ENCODE results near the gene RCBTB2.

The RCBTB2 gene

GRCh38 chr13:48485432-48485831 is 47.4 kb downstream of the RCBTB2 start:
- TF ChIP-seq, protein P1, sequence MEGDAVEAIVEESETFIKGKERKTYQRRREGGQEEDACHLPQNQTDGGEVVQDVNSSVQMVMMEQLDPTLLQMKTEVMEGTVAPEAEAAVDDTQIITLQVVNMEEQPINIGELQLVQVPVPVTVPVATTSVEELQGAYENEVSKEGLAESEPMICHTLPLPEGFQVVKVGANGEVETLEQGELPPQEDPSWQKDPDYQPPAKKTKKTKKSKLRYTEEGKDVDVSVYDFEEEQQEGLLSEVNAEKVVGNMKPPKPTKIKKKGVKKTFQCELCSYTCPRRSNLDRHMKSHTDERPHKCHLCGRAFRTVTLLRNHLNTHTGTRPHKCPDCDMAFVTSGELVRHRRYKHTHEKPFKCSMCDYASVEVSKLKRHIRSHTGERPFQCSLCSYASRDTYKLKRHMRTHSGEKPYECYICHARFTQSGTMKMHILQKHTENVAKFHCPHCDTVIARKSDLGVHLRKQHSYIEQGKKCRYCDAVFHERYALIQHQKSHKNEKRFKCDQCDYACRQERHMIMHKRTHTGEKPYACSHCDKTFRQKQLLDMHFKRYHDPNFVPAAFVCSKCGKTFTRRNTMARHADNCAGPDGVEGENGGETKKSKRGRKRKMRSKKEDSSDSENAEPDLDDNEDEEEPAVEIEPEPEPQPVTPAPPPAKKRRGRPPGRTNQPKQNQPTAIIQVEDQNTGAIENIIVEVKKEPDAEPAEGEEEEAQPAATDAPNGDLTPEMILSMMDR (IDR thresholded peaks at IDR 0.05; ENCODE audit: insufficient read depth, low read depth, low read length, missing control alignments) = no peak
- DNase-seq (ENCODE audit: low read depth) = no peak
- no peak overlapping the region for H3K4me3 ChIP-seq (ENCODE audit: low read length)

GRCh38 chr13:48483575-48483974 is 49.3 kb downstream of the RCBTB2 start:
- DNase-seq (ENCODE audit: low read depth) = no peak
- H3K4me3 ChIP-seq (ENCODE audit: low read length) = no peak overlapping the region
- TF ChIP-seq, protein P1 (IDR thresholded peaks at IDR 0.05; ENCODE audit: insufficient read depth, low read depth, low read length, missing control alignments) = no peak

DNA sequence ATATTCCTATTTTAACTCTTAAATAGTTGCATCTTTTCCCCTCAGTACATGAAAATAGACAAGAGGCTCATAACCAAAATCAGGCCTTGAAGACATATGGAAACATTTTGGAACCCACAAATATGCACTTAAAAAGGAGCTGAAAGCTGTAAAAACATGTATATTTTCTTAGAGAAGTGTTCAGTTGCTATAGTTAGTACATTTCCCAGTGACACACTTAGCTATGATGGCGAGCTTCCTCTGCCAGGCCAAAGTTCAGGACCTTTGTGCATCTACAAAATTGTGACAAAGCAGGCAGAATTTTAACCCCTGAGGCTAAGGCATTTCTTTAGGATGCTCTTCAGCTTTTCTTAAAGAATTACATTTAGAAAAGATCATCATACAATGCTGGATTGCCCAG is 54.5 kb downstream of the RCBTB2 start:
- no peak for DNase-seq (ENCODE audit: low read depth)
- H3K4me3 ChIP-seq (ENCODE audit: low read length) = no peak overlapping the region
- TF ChIP-seq, protein P1 (IDR thresholded peaks at IDR 0.05; ENCODE audit: insufficient read depth, low read depth, low read length, missing control alignments) = no peak

DNA sequence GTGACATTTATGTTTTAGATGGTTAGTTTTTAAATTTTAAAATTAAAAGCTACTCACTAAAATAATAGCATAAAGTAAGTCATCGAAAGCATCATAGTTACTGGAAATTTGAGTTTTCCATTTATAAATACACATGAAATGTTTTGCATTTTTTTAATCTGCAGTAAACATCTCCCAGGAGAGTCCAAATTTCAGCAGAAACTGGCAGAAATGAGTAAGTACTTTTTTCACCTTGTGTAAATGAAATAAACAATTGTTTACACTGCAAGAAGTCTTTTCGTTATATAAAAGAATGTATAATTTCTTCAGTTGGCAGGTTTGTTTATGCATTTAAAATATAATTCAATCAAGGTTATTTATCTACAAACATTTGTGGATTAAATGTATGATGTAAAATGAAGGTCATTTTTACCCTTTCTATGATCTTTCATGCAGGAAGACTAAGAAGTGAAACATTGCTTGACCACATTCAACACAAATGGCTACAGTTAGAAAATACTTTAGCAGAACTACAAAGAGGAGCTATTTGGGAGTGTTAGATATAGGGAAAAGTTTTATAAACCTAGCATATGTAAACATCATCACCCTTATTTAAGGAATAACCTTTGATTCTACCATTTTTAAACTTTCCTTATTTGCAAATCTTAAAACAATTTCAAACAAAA is 55.6 kb downstream of the RCBTB2 start:
- no peak overlapping the region for H3K4me3 ChIP-seq (ENCODE audit: low read length)
- no peak for DNase-seq (ENCODE audit: low read depth)
- TF ChIP-seq, protein P1 (IDR thresholded peaks at IDR 0.05; ENCODE audit: insufficient read depth, low read depth, low read length, missing control alignments) = no peak

GRCh38 chr13:48476686-48477085 is 56.2 kb downstream of the RCBTB2 start:
- no peak overlapping the region for H3K4me3 ChIP-seq (ENCODE audit: low read length)
- TF ChIP-seq, protein P1 (IDR thresholded peaks at IDR 0.05; ENCODE audit: insufficient read depth, low read depth, low read length, missing control alignments) = no peak
- no peak for DNase-seq (ENCODE audit: low read depth)

DNA sequence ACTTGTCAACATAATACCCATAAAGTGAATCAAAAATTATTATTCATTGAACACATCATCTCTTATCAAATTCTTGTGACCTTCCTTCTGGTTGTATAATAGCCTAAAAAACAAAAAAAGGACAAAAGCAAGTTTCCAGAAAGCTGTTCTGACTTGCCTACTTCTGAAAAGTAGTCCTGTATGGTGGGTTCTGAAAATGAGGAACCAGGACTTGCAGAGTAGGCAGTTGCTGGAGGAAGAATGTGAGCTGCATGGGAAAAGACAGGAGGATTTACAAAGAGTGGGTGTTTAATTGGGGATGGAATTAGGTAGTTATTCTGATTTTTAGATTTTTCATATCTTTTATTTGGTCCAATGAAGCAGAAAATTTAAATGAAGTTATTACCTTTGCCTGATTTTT is 56.7 kb downstream of the RCBTB2 start:
- H3K4me3 ChIP-seq (ENCODE audit: low read length) = no peak overlapping the region
- TF ChIP-seq, protein P1 (IDR thresholded peaks at IDR 0.05; ENCODE audit: insufficient read depth, low read depth, low read length, missing control alignments) = no peak
- DNase-seq (ENCODE audit: low read depth) = no peak

GRCh38 chr13:48475230-48475629 is 57.6 kb downstream of the RCBTB2 start:
- no peak overlapping the region for H3K4me3 ChIP-seq (ENCODE audit: low read length)
- DNase-seq (ENCODE audit: low read depth) = no peak
- TF ChIP-seq, protein P1 (IDR thresholded peaks at IDR 0.05; ENCODE audit: insufficient read depth, low read depth, low read length, missing control alignments) = no peak

Measured in epithelial cell of esophagus (primary cell).